BJ (cell line): ENCODE data around the gene RAD54L. TPM values are rescaled to one million over a fixed set of nuclear protein-coding genes. Genes with fewer than 3 reads are reported as not detected.
"Not testable (repeated sequence)": the region's sequence is repeated elsewhere in the genome, so short reads cannot be mapped to it uniquely, and the experiment has no call there.

Experiments
- CTCF ChIA-PET: fragments of 350-600 bp; formaldehyde crosslinking; extraction: SDS; loops from one replicate; lab custom pipeline; 2021; ENCODE audit warnings: antibody characterized with exemption, inconsistent platforms; lab: Yijun Ruan, JAX
- POLR2A ChIA-PET: fragments of 300-600 bp; sonication (Branson Sonifier 250); formaldehyde crosslinking; extraction: SDS; loops from one replicate; lab custom pipeline; 2021; ENCODE audit warnings: antibody characterized with exemption; lab: Charles Lee
- DNase-seq: peaks from one replicate; pipeline ENCODE4 v3.0.0-alpha.2; 2011; ENCODE audit warnings: low read depth
- H3K27me3 ChIP-seq: 2 replicates; pipeline ENCODE4 v1.6.0; 2011; ENCODE audit warnings: low read length; ENCODE audit not compliant: control insufficient read depth, insufficient read depth
- H3K36me3 ChIP-seq: 2 replicates; pipeline ENCODE4 v1.5.1; 2011; ENCODE audit warnings: low read length; ENCODE audit not compliant: control insufficient read depth, insufficient read depth
- H3K4me3 ChIP-seq: 2 replicates; pipeline ENCODE4 v1.5.1; 2011; ENCODE audit warnings: low read depth, mild to moderate bottlenecking, control low read depth, low read length
- polyA plus RNA-seq: library from polyadenylated mRNA; depleted of rRNA; stranded (reverse); fragments of >200 nt; gene quantifications from 2 replicates; pipeline ENCODE4 v1.2.3, GENCODE V29; 2011
- TF ChIP-seq, protein P1 (sequence below): IDR thresholded peaks from 2 replicates; pipeline ENCODE4 v1.5.1; 2011; ENCODE audit warnings: low read depth, mild to moderate bottlenecking, control low read depth, inconsistent platforms, low read length, moderate library complexity; ENCODE audit not compliant: insufficient read depth

Gene RAD54L
- polyA plus RNA-seq, 1 experiment, result 5.6 TPM

- Histone ChIP-seq H3K36me3 (no peaks in the 10 kb centered on the region), H3K27me3 (no peaks in the 10 kb centered on the region), H3K4me3 (no peak overlapping the region)
- TF ChIP-seq, protein P1, sequence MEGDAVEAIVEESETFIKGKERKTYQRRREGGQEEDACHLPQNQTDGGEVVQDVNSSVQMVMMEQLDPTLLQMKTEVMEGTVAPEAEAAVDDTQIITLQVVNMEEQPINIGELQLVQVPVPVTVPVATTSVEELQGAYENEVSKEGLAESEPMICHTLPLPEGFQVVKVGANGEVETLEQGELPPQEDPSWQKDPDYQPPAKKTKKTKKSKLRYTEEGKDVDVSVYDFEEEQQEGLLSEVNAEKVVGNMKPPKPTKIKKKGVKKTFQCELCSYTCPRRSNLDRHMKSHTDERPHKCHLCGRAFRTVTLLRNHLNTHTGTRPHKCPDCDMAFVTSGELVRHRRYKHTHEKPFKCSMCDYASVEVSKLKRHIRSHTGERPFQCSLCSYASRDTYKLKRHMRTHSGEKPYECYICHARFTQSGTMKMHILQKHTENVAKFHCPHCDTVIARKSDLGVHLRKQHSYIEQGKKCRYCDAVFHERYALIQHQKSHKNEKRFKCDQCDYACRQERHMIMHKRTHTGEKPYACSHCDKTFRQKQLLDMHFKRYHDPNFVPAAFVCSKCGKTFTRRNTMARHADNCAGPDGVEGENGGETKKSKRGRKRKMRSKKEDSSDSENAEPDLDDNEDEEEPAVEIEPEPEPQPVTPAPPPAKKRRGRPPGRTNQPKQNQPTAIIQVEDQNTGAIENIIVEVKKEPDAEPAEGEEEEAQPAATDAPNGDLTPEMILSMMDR, result no peak
- DNase-seq, result no peak
- ChIA-PET CTCF (interaction anchor here (5.4 kb wide), 1 partner anchor 104 kb away, joined by 47 read pairs; no protein-coding TSS in a partner anchor), POLR2A (no interaction called here)
Observed at GRCh38 chr1:46242918-46243317, 4.6 kb upstream of the RAD54L start.

DNA sequence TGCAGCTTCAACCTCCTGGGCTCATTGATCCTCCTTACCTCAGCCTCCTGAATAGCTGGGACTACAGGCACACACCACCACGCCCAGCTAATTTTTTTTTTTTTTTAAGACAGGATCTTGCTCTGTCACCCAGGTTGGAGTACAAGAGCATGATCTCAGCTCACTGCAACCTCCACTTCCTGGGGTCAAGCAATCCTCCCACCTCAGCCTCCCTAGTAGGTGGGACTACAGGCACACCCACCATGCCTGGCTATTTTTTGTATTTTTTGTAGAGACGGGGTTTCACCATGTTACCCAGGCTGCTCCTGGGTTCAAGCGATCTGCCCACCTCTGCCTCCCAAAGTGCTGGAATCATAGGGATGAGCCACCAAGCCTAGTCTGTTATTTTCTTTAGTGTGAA lies 3.7 kb upstream of the RAD54L start:
- H3K36me3 ChIP-seq, H3K27me3 ChIP-seq, H3K4me3 ChIP-seq, POLR2A ChIA-PET, DNase-seq: not testable (repeated sequence)
- CTCF ChIA-PET, result interaction anchor here (1.5 to 5.4 kb wide), 2 partner anchors 16 to 103 kb away, joined by 4 to 47 read pairs; no protein-coding TSS in a partner anchor

DNA sequence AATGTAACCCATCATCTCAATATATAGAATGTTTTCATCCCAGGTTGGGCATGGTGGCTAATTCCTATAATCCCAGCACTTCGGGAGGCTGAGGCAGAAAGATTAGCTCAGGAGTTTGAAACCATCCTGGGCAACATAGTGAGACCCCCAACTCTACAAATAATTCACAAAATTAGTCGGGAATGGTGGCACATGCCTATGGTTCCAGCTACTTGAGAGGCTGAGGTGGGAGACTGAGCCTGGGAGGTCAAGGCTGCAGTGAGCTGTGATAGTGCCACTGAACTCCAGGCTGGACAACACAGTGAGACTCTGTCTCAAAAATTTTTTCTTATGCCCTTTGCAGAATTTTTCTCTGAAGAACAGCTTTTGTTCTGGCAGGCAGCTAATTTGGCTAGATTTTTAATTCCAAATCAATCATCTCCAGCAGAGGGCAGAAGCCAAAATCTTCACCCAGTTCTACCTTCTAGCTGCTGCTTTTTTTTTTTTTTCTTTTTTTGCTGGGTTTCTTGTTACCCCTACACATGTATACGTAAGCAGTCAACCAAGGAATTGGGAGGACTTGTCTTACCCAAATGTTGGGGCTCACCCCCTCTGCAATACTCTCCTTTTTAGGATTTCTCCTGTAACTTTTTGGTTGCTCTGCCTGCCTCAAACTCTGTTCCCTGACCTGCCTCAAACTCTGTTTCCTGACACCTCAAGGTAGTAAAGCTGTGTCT lies 2.7 kb upstream of the RAD54L start:
- POLR2A ChIA-PET, result interaction anchor here (0.5 to 0.6 kb wide), 2 partner anchors 103 to 559 kb away, joined by 3 to 8 read pairs; partner anchors contain the start of gene GPBP1L1

DNA sequence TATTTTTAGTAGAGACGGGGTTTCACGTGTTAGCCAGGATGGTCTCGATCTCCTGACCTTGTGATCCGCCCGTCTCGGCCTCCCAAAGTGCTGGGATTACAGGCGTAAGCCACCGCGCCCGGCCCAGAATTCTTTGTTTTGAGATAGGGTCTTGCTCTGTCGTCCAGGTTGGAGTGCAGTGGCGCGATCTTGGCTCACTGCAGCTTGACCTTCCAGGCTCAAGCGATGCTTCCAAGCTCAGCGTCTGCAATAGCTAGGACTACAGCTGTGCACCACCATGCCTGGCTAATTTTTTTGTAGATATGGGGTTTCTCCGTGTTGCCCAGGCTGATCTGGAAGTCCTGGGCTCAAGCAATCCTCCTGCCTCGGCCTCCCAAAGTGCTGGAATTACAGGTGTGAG lies 1.4 kb upstream of the RAD54L start:
- POLR2A ChIA-PET, result interaction anchor here (0.6 kb wide), 1 partner anchor 8 kb away, joined by 4 read pairs; no protein-coding TSS in a partner anchor
- H3K27me3 ChIP-seq, H3K4me3 ChIP-seq, DNase-seq, H3K36me3 ChIP-seq: not testable (repeated sequence)
- CTCF ChIA-PET, result interaction anchor here (0.8 to 5.4 kb wide), 7 partner anchors 9 to 100 kb away, joined by 3 to 47 read pairs (median 4); partner anchors contain the start of gene NSUN4

More for the DNA sequence above, 2.7 kb upstream of the RAD54L start:
- DNase-seq, result no peak
- TF ChIP-seq, protein P1, result peak; percentile 49
- Histone ChIP-seq H3K4me3 (no peak overlapping the region), H3K27me3 (no peaks in the 10 kb centered on the region), H3K36me3 (no peaks in the 10 kb centered on the region)
- CTCF ChIA-PET, result interaction anchor here (0.7 to 5.4 kb wide), 16 partner anchors 10 to 113 kb away, joined by 3 to 47 read pairs (median 4); partner anchors contain the start of genes LRRC41, NSUN4 and UQCRH

GRCh38 chr1:46246548-46247435 lies 771 bp upstream of the RAD54L start:
- ChIA-PET POLR2A (interaction anchor here (0.6 to 1.2 kb wide), 4 partner anchors 9 to 100 kb away, joined by 3 to 9 read pairs (median 4); no protein-coding TSS in a partner anchor), CTCF (interaction anchor here (0.6 to 5.4 kb wide), 9 partner anchors 8 to 345 kb away, joined by 3 to 47 read pairs (median 4); partner anchors contain the start of gene NSUN4)
- DNase-seq, result peak; percentile 4
- peak overlapping the region; percentile 58 for H3K4me3 ChIP-seq
- no peaks in the 10 kb centered on the region for H3K27me3 ChIP-seq
- H3K36me3 ChIP-seq, result no peaks in the 10 kb centered on the region; the same call in 1 of the 2 replicates
- TF ChIP-seq, protein P1, result no peak
